GM19467 (cell line): Measurements from ENCODE around the gene FAM43A.

Source experiments
- ATAC-seq: cut with Tn5 transposase; IDR thresholded peaks from one replicate; pipeline ENCODE4 v1.9.1; 2021; ENCODE audit warnings: mild to moderate bottlenecking, moderate library complexity; ENCODE audit not compliant: unreplicated experiment

Gene FAM43A, protein sequence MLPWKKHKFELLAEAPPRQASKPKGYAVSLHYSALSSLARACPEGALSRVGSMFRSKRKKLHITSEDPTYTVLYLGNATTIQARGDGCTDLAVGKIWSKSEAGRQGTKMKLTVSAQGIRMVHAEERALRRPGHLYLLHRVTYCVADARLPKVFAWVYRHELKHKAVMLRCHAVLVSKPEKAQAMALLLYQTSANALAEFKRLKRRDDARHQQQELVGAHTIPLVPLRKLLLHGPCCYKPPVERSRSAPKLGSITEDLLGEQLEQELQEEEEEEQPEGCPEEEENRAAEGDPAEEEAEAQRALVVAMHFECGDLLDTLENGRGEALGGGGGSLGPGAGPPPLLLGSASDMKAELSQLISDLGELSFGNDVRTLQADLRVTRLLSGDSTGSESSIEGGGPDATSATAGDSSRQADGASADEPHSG

DNA sequence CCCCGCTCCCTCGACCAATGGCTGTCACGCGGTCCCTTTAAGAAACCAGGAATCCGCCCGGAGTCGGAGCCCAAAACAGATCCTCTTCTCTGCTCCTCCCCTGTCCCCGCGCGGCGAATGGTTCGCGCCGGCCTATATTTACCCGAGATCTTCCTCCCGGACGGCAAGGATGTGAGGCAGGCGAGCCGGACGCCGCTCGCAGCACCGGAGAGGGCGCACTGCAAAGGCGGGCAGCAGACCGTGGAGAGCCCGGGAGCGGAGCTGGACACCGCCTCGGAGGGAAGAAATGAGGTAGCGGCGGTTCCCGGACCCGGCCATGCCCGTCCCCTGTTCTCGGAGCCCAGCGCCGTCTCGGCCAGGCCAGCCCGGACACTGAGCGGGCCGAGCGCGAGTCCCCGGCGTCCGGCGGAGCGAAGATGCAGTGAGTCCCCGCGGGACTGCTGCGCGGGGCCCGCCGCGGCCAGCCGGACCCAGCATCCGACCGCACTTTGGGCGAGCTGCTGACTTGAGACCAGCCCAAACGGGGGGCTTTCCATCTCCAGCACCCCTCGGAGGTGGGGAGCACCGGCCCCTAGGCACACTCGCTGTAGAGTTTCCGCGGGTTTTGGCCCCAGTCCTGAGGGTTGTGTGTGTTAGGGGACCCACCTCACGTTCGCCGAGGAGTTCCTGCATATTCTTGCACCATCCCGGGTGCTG, at the start of gene FAM43A:
Gene FAM43A (plus strand): TSS at position 166 of the 696 bp plus-strand sequence. CDS start 944 bp downstream, outside the sequence.
- ATAC-seq, result peak; percentile 42

DNA sequence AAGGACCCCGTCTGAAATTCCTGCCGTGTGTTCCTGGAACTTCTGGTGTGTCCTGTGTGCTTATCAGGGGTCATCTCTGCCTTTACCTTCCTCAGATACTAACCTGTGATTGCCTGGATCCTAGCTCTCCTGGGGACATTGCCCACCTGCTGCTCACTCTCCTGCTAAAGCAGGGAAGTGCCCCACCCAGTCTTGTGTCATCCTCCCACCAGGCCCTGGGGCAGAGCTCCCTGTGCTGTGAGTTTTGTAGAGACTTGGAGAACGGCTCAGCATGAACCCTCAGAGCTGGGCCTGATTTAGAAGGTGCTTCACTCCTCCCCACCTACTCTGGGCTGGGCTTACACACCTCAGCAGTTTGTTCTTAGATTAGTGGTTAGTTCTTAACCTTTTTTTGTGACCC, 48.6 kb upstream of the FAM43A start:
- no peak for ATAC-seq

DNA sequence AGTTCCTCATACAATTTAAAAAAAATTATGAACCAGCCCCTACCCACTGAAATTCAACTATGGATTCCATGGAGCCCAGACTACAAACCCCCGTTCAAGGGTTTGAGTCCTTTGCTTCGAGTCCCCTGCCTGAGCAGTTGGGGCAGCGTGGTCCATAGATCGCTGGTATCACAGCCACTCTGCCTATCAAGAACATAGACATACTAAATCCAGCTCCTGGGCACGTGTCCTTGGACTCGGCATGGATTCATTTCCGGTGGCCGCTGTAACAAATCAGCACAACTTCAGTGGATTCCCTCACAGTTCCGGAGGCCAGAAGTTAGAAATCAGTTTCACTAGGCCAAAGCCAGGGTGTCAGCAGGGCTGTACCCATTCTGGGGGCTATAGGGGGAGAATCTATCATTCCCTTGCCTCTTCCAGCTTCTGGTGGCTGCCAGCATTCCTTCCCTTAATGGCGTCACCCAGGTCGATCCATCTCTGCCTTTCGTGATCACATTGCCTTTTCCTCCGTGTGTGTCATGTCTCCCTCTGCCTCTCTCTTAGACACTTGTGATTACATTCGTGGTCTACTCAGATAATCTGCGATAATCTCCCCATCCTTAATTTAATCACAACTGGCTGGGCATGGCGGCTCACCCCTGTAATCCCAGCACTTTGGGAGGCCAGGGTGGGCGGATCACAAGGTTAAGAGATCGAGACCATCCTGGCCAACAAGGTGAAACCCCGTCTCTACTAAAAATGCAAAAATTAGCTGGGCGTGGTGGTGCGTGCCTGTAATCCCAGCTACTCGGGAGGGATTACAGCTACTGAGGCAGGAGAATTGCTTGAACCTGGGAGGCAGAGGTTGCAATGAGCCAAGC, 47.9 kb upstream of the FAM43A start:
- no peak for ATAC-seq

DNA sequence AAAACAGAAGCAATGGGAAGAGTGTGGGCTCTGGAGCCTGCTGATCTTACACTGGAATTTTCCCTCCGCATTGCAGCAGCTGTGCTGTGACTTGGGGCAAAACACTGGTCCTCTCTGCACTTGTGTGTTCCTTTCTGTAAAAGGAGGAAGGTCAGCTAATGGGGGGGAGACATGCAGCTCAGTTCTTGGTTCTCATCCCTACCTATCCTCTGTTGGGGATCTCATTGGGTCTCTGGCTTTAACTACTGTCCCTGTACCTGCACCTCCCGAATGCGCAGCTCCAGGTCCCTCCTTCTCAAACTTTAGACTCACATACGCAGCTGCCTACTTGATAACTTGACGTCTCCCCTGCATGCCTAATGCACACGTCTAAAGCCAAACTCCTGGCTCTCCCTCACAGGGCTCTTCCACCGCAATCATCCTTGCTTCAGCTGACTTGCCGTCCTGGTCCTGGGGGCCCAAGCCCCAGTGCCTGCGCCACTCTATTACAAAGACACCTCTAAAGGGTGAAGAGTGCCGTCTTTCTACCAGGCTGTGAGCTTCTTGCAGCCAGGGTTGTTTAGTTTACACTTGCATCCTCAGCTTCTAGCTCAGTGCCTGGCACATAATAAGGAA, 46.6 kb upstream of the FAM43A start:
- no peak for ATAC-seq

DNA sequence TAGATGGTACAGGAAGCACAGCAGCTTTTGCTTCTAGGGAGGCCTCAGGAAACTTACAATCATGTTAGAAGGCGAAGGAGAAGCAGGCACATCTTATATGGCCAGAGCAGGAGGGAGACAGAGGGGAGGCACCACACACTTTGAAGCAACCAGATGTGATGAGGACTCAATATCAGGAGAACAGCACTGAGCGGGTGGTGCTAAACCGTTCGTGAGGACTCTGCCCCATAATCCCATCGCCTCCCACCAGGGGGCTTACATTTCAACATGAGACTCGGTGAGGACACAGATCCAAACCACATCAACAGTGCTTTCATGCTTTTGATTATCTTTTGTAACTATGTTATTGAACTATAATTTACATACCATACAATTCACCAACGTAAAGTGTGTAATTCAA, 44.9 kb upstream of the FAM43A start:
- no peak for ATAC-seq

DNA sequence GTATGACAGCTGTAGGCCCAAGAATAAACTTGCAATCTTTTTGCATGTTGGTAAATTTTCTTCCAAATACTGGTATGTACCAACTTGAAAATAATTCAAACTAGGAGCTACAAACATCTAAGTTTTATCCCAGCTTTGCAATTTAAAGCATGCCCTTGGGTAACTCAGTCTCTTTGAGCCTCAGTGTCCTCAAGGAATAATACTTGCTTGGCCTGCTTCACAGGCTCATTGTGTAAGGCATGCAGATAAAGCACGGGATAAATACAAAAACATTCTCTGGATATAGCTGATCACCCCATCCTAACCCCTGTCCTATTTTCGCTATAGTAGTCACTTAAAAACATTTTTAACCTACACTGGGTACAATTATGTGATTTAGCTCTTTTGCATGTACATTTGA, 42.9 kb upstream of the FAM43A start:
- no peak for ATAC-seq

DNA sequence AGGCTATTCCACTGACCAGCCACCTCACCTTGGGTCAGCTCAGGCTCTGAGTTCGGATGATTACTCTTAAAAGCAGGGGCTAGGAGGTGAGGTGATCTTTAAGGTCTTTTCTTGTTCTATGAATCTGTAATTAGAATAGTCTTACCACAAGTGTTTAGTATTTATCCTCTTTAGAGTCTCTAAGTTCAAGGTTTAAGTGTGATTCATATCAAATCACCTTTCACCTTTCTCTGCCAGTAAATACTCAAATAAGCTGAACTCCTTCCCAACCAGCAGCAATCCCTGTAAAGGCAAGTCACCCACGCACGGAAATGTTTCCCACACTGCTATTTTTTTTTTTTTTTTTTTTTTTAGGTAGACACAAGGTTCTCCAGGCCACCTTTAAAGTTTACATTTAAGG, 37.9 kb upstream of the FAM43A start:
- no peak for ATAC-seq

DNA sequence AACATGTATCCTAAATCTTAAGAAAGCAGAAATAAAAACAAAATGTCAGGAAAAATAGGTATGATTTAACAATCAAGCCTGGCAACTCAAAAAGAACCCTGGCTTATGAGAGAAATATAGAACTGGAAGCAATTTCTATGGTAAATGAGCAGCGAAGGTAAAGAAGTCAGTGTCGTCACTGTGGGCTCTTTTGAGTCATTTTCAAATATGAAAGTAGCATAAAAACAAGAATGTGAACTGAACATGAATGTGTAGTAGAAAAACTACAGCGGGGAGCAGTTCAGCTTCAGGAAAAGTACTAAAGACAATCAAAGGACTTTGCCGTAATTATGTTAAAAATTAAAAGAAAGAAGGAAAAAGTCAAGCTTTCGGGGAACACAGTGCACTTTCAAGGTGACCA, 31.2 kb upstream of the FAM43A start:
- no peak for ATAC-seq

DNA sequence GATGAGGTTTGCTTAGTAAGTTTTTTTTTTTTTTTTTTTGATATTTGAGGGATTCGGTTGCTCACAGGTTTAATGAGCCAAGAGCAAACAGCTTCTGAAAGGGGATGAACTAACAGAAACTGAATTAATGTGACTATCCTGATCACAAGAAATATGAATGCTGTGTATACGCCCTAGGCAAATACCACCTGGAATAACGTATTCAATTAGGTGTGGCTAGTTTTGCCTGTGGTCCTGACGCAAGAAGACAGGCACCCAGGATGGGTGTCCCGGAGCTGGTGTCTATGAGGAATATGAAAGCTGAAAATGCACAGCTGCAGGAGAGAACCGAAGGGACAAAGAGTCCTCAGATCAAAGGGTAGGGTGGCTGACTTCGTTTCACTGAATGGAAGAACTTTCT, 28.2 kb upstream of the FAM43A start:
- no peak for ATAC-seq

DNA sequence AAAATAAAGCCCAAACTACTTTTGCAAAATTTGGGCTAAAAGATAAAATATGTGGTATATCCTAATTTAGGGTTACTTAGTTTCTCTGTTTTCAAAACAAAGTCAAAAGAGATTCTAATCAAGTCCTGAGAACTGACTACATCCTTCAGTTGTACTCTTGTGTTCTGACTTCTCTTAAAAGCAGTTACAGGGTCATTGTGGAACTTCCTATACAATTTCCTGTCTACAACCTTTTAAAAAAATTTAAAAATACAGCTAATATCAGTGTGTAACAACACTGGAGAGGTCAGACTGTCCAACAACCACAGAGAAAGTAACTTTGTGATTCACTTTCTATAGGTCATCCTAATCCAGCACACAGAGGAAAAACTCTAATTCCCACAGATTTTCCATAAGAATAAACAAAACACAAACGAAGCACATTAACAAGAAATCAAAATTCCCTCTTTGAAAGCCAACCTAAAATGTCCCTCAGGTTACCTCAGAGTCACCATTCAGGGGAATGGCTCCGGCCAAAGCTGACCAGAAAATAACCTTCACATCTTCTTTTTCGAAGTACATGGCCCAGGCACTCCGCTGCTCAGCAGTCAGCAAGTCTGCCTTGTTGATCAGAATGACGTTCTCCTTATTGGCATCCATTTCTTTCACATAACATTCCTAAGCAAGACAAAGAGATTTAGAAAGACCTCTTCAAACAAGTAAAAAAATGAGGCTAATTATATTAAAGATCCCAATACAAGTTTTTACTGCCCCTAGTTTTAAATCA, 27.0 kb upstream of the FAM43A start:
- ATAC-seq, result no peak

DNA sequence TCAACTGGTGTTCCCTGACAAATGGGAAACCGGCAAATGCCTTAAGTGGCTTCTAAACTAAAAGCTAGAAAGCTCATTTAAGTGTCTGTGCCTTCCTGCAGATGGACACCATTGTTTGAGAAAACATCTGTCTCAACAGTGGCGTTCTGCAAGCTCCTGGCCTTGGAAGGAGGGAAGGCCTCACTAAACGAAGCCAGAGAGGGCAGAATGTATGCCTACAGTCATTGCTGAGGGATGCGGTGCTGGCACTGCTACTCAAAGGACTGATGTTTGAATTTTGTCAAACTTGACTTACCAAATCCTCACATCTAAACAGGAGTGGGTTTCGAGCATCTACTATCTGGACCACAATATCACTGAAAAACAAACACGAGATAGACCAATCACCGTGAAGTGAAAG, 25.9 kb upstream of the FAM43A start:
- no peak for ATAC-seq

DNA sequence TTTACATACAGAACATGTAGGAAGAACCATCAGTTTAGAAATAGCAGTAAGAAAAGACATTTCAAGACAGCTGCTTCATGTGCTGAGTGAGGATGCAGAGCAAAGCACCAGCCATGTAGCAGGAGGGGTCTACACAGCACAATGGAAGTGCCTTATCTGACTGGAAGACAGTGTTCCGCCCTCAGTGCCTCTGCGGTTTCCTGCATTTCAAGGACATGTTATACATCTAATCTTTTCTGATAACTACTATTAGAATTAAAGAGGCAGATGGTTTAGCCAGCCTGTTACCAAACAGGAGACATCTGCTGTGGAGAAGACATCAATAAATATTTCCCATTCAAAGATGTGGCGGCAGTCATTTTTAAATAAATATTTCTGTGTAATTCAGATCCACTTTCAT, 24.3 kb upstream of the FAM43A start:
- ATAC-seq, result no peak

DNA sequence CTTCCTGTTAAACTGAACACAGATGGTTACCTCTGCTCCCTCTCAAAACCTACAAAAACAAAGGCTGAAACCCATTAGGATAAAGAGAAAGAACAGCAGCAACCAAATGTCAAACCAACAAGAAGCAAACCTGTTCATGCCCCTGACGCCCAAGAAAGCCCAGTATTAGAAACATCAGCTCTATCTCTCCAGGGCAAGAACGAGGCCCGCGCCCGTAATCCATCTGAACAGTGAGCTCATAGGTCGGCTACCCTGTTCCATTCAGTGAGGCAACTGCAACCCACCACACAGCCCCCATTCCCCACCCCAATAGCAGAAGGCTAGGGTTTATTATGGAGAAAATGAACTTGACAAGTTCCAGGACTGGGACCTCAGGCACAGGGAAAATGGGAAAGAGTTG, 23.7 kb upstream of the FAM43A start:
- ATAC-seq, result no peak

DNA sequence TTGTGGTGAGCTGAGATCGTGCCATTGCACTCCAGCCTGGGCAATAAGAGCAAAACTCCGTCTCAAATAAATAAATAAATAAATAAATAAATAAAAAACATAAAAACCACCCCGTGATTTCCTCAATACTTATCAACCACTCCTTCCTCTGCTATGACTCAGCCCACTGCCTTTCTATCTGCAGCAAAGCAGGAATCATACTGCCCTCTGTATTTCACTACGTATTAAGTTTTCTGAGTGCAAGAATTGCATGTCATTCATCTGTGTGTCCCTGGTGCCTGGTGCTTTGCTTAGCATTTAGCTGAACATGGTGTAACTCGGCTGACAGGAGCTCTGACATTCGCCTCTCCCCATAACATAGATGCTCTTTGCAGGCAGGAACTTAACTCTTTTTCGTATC, 20.8 kb upstream of the FAM43A start:
- ATAC-seq, result no peak

DNA sequence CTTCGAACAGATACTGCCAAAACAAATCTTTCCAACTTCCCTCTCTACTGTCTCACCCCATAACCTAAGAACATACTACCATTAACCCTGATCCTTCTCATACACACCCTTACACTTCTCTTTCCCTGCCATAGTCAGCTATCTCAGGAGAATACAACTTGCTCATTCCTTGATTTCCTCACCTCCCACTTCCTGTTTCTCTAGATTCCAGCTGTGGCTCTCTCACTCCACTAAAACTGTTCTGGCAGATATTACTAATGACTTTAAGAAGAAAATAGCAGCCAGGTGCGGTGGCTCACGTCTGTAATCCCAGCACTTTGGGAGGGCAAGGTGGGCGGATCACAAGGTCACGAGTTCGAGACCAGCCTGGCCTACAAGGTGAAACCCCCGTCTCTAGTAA, 18.3 kb upstream of the FAM43A start:
- ATAC-seq, result no peak

DNA sequence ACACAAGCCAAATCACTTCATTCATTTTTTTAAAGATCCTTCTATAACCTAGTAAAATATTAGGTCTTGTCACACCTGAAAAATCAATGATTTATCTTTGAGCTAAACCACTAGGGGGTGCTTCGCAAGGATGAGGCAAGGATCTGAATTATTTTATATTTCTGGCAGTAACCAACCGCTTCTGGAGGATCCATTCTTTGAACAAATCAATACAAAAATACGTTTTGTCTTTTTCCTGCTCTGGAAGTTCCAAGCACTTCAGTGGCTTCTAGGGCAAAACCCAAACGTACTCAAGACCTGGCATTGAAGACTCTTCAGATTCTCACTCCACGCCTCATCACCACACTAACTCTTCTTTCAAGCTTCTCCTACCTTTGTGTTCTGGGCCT, 14.2 kb upstream of the FAM43A start:
- ATAC-seq, result peak; percentile 27

DNA sequence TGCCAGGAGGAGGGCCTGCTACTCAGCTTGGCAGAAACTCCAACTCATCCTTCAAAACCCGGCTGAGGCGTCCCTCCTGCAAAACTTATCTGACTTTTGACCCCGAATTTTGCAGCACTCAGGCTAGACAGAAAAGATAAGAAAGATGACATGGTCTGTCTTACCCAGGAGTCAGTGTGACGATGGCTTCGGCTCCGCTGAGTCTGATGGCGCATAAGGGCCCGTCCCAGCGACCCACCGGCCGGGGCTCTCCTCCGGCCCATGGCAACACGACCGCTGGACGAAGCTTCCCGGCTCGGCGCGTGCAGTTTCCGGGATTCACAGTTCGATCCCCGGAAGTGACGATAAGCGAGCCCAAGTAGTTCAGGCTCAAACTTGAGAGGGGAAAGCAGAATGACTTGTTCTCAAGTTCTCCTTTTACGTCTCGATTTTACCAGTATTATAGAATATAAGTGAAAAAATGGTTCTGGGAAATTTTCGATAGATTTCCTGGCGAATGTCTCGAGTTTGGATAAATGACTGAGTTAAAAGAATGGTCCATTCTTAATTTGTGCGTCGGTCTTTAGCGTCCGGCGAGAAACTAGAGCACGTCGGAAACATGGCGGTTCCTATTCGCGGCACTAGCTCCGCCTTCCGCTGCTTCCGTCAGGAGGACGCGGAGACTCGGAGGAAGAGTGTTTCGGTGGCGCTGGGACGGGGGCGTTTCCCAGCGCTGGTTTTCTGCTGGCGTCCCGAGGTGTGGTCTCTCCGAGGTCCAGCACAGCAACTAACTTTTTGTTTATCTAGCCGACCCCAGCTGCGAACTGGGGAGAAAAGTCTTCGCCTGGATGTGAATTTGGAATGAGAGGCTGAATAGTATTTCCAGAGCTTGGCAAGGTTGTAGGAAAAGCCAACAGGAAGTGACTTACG, 13.5 kb upstream of the FAM43A start, which contains the start of gene LSG1:
Gene LSG1 (minus strand): TSS at position 292 of the 909 bp plus-strand sequence. CDS start 29 bp downstream, at position 263.
- ATAC-seq, result peak; percentile 80

DNA sequence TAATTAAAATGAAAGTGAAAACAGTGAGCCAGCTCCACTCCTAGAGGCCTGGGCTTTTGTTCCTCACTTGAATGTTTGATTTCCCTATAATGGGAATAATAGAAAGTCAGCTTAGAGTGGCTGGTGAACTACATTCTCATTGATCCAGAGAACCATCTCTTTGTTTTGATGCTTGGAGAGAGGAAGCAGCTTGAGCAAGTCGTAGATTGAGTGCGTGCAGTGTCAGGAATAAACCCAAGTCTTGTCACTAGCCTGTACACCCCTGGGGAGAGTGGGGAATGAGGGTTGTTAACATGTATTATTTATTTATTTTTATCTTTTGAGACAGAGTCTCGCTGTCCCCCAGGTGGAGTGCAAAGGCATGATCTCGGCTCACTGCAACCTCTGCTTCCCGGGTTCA, 12.8 kb upstream of the FAM43A start:
- ATAC-seq, result peak; percentile 4

DNA sequence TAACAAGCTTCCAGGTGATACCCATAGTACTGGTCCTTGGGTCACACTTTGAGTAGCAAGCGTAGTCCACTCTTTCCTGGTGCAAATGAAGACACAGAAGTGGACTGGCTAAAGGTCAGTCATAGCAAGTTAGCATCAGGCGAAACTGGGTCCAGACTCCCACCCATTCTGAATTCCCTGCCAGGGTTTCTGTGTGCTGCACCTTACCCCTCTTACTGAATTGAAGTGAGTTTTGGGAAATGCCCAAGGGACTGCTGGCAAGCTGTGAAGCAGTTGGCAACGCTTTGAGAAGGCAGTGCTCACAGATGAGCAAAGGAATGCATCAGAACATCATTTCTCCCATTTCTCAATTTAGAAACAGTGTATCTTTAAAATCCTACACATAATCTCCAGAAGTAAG, 11.9 kb upstream of the FAM43A start:
- ATAC-seq, result no peak
